Measurements from ENCODE around the gene SLC9A3.
"Not testable (repeated sequence)": the region's sequence is repeated elsewhere in the genome, so short reads cannot be mapped to it uniquely, and the experiment has no call there.

Gene SLC9A3

GRCh38 chr5:491856-492155 lies 32.4 kb downstream of the SLC9A3 start:
- in situ Hi-C loops (cut with MboI; ENCODE audit: low sequenced_read_pairs), result no loop called here

GRCh38 chr5:491119-491855 lies 33.0 kb downstream of the SLC9A3 start:
- in situ Hi-C loops (cut with MboI; ENCODE audit: low sequenced_read_pairs), result no loop called here

- in situ Hi-C loops (cut with MboI; ENCODE audit: low sequenced_read_pairs), result no loop called here
Observed at GRCh38 chr5:490116-491106, 33.8 kb downstream of the SLC9A3 start.

GRCh38 chr5:489689-490080 lies 34.6 kb downstream of the SLC9A3 start:
- in situ Hi-C loops (cut with MboI; ENCODE audit: low sequenced_read_pairs), result no loop called here

GRCh38 chr5:488744-489688 lies 35.2 kb downstream of the SLC9A3 start:
- in situ Hi-C loops (cut with MboI; ENCODE audit: low sequenced_read_pairs), result no loop called here

- in situ Hi-C loops (cut with MboI; ENCODE audit: low sequenced_read_pairs), result no loop called here
Observed at GRCh38 chr5:488241-488640, 36.0 kb downstream of the SLC9A3 start.

GRCh38 chr5:486597-486996 lies 37.7 kb downstream of the SLC9A3 start:
- in situ Hi-C loops (cut with MboI; ENCODE audit: low sequenced_read_pairs), result not testable (repeated sequence)

- in situ Hi-C loops (cut with MboI; ENCODE audit: low sequenced_read_pairs), result no loop called here
Observed at GRCh38 chr5:485946-486491, 38.2 kb downstream of the SLC9A3 start.

- in situ Hi-C loops (cut with MboI; ENCODE audit: low sequenced_read_pairs), result no loop called here
Observed at GRCh38 chr5:485113-485945, 38.9 kb downstream of the SLC9A3 start.

- in situ Hi-C loops (cut with MboI; ENCODE audit: low sequenced_read_pairs), result no loop called here
Observed at GRCh38 chr5:484556-484955, 39.7 kb downstream of the SLC9A3 start.

GRCh38 chr5:483434-484140 lies 40.7 kb downstream of the SLC9A3 start:
- in situ Hi-C loops (cut with MboI; ENCODE audit: low sequenced_read_pairs), result no loop called here

- in situ Hi-C loops (cut with MboI; ENCODE audit: low sequenced_read_pairs), result no loop called here
Observed at GRCh38 chr5:483011-483410, 41.2 kb downstream of the SLC9A3 start.

GRCh38 chr5:482506-482905 lies 41.7 kb downstream of the SLC9A3 start:
- in situ Hi-C loops (cut with MboI; ENCODE audit: low sequenced_read_pairs), result no loop called here

GRCh38 chr5:482021-482420 lies 42.2 kb downstream of the SLC9A3 start:
- in situ Hi-C loops (cut with MboI; ENCODE audit: low sequenced_read_pairs), result no loop called here

GRCh38 chr5:481347-481746 lies 42.9 kb downstream of the SLC9A3 start:
- in situ Hi-C loops (cut with MboI; ENCODE audit: low sequenced_read_pairs), result no loop called here

GRCh38 chr5:479566-480319 lies 44.5 kb downstream of the SLC9A3 start:
- in situ Hi-C loops (cut with MboI; ENCODE audit: low sequenced_read_pairs), result no loop called here

GRCh38 chr5:478982-479535 lies 45.2 kb downstream of the SLC9A3 start:
- in situ Hi-C loops (cut with MboI; ENCODE audit: low sequenced_read_pairs), result no loop called here

- in situ Hi-C loops (cut with MboI; ENCODE audit: low sequenced_read_pairs), result no loop called here
Observed at GRCh38 chr5:478369-478981, 45.8 kb downstream of the SLC9A3 start.

All from HL-60/S4 treated with phorbol 12-myristate 13-acetate at 8.2 ng/mL for 4 days and 3 days (cell line).